GM19372 (cell line): ENCODE results near the gene DCLK3.

Source experiments
- ATAC-seq: cut with Tn5 transposase; IDR thresholded peaks from one replicate; pipeline ENCODE4 v1.9.1; 2021; ENCODE audit warnings: mild to moderate bottlenecking, low read depth, moderate library complexity; ENCODE audit not compliant: unreplicated experiment

Gene DCLK3

GRCh38 chr3:36771931-36772330 is 7.6 kb upstream of the DCLK3 start:
- ATAC-seq, result no peak

GRCh38 chr3:36769926-36770325 is 5.6 kb upstream of the DCLK3 start:
- no peak for ATAC-seq

GRCh38 chr3:36765104-36765503 is 751 bp upstream of the DCLK3 start:
- ATAC-seq, result no peak

GRCh38 chr3:36764704-36765038 is 318 bp upstream of the DCLK3 start:
- ATAC-seq, result no peak

GRCh38 chr3:36762918-36763849 is 1.2 kb downstream of the DCLK3 start:
- ATAC-seq, result no peak

- no peak for ATAC-seq
Measured at GRCh38 chr3:36761779-36762178, 2.6 kb downstream of the DCLK3 start.

GRCh38 chr3:36756269-36756668 is 8.1 kb downstream of the DCLK3 start:
- no peak for ATAC-seq

GRCh38 chr3:36751326-36751725 is 13.0 kb downstream of the DCLK3 start:
- ATAC-seq, result no peak

GRCh38 chr3:36750737-36751136 is 13.6 kb downstream of the DCLK3 start:
- ATAC-seq, result no peak

- no peak for ATAC-seq
Measured at GRCh38 chr3:36744763-36745162, 19.6 kb downstream of the DCLK3 start.

- no peak for ATAC-seq
Measured at GRCh38 chr3:36743826-36744225, 20.5 kb downstream of the DCLK3 start.

- ATAC-seq, result no peak
Measured at GRCh38 chr3:36741285-36741684, 23.1 kb downstream of the DCLK3 start.

GRCh38 chr3:36740787-36741186 is 23.6 kb downstream of the DCLK3 start:
- no peak for ATAC-seq

- no peak for ATAC-seq
Measured at GRCh38 chr3:36738702-36739101, 25.7 kb downstream of the DCLK3 start.

- no peak for ATAC-seq
Measured at GRCh38 chr3:36736301-36736700, 28.1 kb downstream of the DCLK3 start.

- no peak for ATAC-seq
Measured at GRCh38 chr3:36734742-36735141, 29.6 kb downstream of the DCLK3 start.

GRCh38 chr3:36733723-36734122 is 30.6 kb downstream of the DCLK3 start:
- ATAC-seq, result no peak

GRCh38 chr3:36733162-36733696 is 31.1 kb downstream of the DCLK3 start:
- ATAC-seq, result no peak

GRCh38 chr3:36730966-36731365 is 33.4 kb downstream of the DCLK3 start:
- ATAC-seq, result no peak

- peak; percentile 56 for ATAC-seq
Measured at GRCh38 chr3:36729204-36730056, 34.9 kb downstream of the DCLK3 start.

GRCh38 chr3:36714343-36715086 is 49.8 kb downstream of the DCLK3 start:
- ATAC-seq, result no peak
